DOHH2 (cell line): ENCODE data around the gene CCDC12.

Experiments used
- EZH2phosphoT487 ChIP-seq: fragments of 200-600 bp; sonication (generic); IDR thresholded peaks from 2 replicates; pipeline ENCODE4 v1.6.1; 2017; ENCODE audit warnings: borderline replicate concordance, mild to moderate bottlenecking, antibody characterized with exemption, low read length, moderate library complexity, mixed read lengths
- TF ChIP-seq, protein P1 (sequence below): fragments of 200-600 bp; sonication (generic); IDR thresholded peaks from one replicate; pipeline ENCODE4 v1.5.1; 2014; ENCODE audit warnings: antibody characterized with exemption, mild to moderate bottlenecking, low read depth, low read length; ENCODE audit not compliant: poor library complexity, severe bottlenecking

DNA sequence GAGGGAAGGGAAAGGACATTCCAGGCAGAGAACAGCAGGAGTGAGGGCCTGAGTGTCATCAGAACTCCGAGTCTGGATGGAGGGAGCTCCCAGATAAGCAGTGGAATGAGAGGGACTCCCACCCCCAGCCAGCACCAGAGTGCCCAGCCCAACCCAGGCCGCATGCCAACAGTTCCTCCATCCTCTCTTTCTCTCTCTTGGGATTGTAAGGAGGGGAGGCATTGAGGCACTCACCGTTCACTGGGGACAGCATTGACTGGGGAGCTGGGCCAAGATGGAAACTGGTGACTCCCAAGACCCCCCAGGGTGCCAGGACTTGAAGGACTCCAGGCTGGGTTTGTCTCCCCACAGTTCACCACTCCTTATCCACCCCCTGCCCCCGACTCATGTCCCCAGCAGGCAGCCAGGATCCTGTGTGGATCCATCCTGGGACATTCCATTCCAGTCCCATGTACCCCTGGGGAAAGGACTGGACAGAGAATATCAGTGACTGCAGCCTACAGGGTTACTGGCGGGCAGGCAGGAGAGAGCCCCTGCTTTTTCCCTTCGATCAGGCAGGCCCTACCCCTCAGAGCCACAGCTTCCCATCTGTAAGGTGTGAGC lies 83.3 kb downstream of the CCDC12 start:
- TF ChIP-seq, protein P1, sequence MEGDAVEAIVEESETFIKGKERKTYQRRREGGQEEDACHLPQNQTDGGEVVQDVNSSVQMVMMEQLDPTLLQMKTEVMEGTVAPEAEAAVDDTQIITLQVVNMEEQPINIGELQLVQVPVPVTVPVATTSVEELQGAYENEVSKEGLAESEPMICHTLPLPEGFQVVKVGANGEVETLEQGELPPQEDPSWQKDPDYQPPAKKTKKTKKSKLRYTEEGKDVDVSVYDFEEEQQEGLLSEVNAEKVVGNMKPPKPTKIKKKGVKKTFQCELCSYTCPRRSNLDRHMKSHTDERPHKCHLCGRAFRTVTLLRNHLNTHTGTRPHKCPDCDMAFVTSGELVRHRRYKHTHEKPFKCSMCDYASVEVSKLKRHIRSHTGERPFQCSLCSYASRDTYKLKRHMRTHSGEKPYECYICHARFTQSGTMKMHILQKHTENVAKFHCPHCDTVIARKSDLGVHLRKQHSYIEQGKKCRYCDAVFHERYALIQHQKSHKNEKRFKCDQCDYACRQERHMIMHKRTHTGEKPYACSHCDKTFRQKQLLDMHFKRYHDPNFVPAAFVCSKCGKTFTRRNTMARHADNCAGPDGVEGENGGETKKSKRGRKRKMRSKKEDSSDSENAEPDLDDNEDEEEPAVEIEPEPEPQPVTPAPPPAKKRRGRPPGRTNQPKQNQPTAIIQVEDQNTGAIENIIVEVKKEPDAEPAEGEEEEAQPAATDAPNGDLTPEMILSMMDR = no peak
- TF ChIP-seq EZH2phosphoT487 = no peak
